SK-N-SH treated with all-trans-retinoic acid at 6 μM for 48 hours (cell line): ENCODE data around the gene PDE7B.

ENCODE experiments used
- ATAC-seq: fragments of 200-7000 bp; cut with Tn5 transposase; 3 replicates; pipeline ENCODE4 v1.9.1; 2020; ENCODE audit warnings: mild to moderate bottlenecking, moderate library complexity
- BACH2 ChIP-seq: fragments of 250-450 bp; sonication (Bioruptor Pico); IDR thresholded peaks from 2 replicates; pipeline ENCODE4 v1.9.0; 2021; ENCODE audit warnings: mild to moderate bottlenecking, borderline replicate concordance
- CSDC2 ChIP-seq: fragments of 250-450 bp; sonication (Bioruptor Pico); IDR thresholded peaks from 2 replicates; pipeline ENCODE4 v1.5.0; 2020; ENCODE audit warnings: mild to moderate bottlenecking, moderate library complexity
- CSRNP3 ChIP-seq: fragments of 250-450 bp; sonication (Bioruptor Pico); IDR thresholded peaks from 2 replicates; pipeline ENCODE4 v1.5.1; 2021; ENCODE audit warnings: mild to moderate bottlenecking, moderate library complexity
- ESRRG ChIP-seq: fragments of 250-450 bp; sonication (Bioruptor Pico); IDR thresholded peaks from 2 replicates; pipeline ENCODE4 v1.6.1; 2021; ENCODE audit warnings: mild to moderate bottlenecking
- GLIS3 ChIP-seq: fragments of 250-450 bp; sonication (Bioruptor Pico); IDR thresholded peaks from 2 replicates; pipeline ENCODE4 v1.5.0; 2020; ENCODE audit warnings: mild to moderate bottlenecking, moderate library complexity
- ISL1 ChIP-seq: fragments of 250-450 bp; sonication (Bioruptor Pico); IDR thresholded peaks from 2 replicates; pipeline ENCODE4 v2.1.2; 2022; ENCODE audit warnings: mild to moderate bottlenecking, moderate library complexity
- OSR1 ChIP-seq: fragments of 250-450 bp; sonication (Bioruptor Pico); IDR thresholded peaks from 2 replicates; pipeline ENCODE4 v1.8.0; 2022; ENCODE audit warnings: moderate library complexity, mild to moderate bottlenecking, inconsistent platforms
- PPARA ChIP-seq: fragments of 250-450 bp; sonication (Bioruptor Pico); IDR thresholded peaks from 2 replicates; pipeline ENCODE4 v1.5.0; 2020; ENCODE audit warnings: mild to moderate bottlenecking, borderline replicate concordance
- RARB ChIP-seq: fragments of 250-450 bp; sonication (Bioruptor Pico); IDR thresholded peaks from 2 replicates; pipeline ENCODE4 v1.8.0; 2021; ENCODE audit warnings: mild to moderate bottlenecking, moderate library complexity
- SNAI2 ChIP-seq: fragments of 250-450 bp; sonication (Bioruptor Pico); IDR thresholded peaks from 2 replicates; pipeline ENCODE4 v1.5.0; 2020; ENCODE audit warnings: mild to moderate bottlenecking, moderate library complexity
- TCF4 ChIP-seq: fragments of 250-450 bp; sonication (Bioruptor Pico); IDR thresholded peaks from 2 replicates; pipeline ENCODE4 v1.8.0; 2021; ENCODE audit warnings: mild to moderate bottlenecking, moderate library complexity, borderline replicate concordance
- TSHZ2 ChIP-seq: fragments of 250-450 bp; sonication (Bioruptor Pico); IDR thresholded peaks from 2 replicates; pipeline ENCODE4 v1.5.0; 2020; ENCODE audit warnings: mild to moderate bottlenecking, moderate library complexity
- ZC3H10 ChIP-seq: fragments of 250-450 bp; sonication (Bioruptor Pico); IDR thresholded peaks from 2 replicates; pipeline ENCODE4 v1.5.1; 2021; ENCODE audit warnings: mild to moderate bottlenecking, moderate library complexity
- ZFP3 ChIP-seq: fragments of 250-450 bp; sonication (Bioruptor Pico); IDR thresholded peaks from 2 replicates; pipeline ENCODE4 v1.5.0; 2020; ENCODE audit warnings: mild to moderate bottlenecking, moderate library complexity
- ZFP30 ChIP-seq: fragments of 450-650 bp; formaldehyde crosslinking; IDR thresholded peaks from 2 replicates; pipeline ENCODE4 v1.5.0; 2022; ENCODE audit warnings: mild to moderate bottlenecking, moderate library complexity
- ZNF565 ChIP-seq: fragments of 450-650 bp; formaldehyde crosslinking; conservative IDR thresholded peaks from 2 replicates; pipeline ENCODE4 v1.5.0; 2020; ENCODE audit warnings: low read depth, mild to moderate bottlenecking, moderate library complexity
- ZNF70 ChIP-seq: fragments of 450-650 bp; formaldehyde crosslinking; IDR thresholded peaks from 2 replicates; pipeline ENCODE4 v1.5.0; 2020; ENCODE audit warnings: mild to moderate bottlenecking, moderate library complexity
- ZNF8 ChIP-seq: fragments of 450-650 bp; formaldehyde crosslinking; IDR thresholded peaks from 2 replicates; pipeline ENCODE4 v1.5.0; 2020; ENCODE audit warnings: mild to moderate bottlenecking, moderate library complexity
- TF ChIP-seq, protein P1 (sequence below): fragments of 250-450 bp; sonication (Bioruptor Pico); IDR thresholded peaks from 2 replicates; pipeline ENCODE4 v1.5.1; 2020; ENCODE audit warnings: low read depth, mild to moderate bottlenecking, moderate library complexity
- TF ChIP-seq, protein P2 (sequence below): fragments of 250-450 bp; sonication (Bioruptor Pico); IDR thresholded peaks from 2 replicates; pipeline ENCODE4 v1.8.0; 2021; ENCODE audit warnings: low read depth, mild to moderate bottlenecking, moderate library complexity, borderline replicate concordance
- TF ChIP-seq, protein P3 (sequence below): fragments of 250-450 bp; sonication (Bioruptor Pico); IDR thresholded peaks from 2 replicates; pipeline ENCODE4 v1.8.0; 2020; ENCODE audit warnings: mild to moderate bottlenecking, moderate library complexity, borderline replicate concordance

Gene PDE7B

DNA sequence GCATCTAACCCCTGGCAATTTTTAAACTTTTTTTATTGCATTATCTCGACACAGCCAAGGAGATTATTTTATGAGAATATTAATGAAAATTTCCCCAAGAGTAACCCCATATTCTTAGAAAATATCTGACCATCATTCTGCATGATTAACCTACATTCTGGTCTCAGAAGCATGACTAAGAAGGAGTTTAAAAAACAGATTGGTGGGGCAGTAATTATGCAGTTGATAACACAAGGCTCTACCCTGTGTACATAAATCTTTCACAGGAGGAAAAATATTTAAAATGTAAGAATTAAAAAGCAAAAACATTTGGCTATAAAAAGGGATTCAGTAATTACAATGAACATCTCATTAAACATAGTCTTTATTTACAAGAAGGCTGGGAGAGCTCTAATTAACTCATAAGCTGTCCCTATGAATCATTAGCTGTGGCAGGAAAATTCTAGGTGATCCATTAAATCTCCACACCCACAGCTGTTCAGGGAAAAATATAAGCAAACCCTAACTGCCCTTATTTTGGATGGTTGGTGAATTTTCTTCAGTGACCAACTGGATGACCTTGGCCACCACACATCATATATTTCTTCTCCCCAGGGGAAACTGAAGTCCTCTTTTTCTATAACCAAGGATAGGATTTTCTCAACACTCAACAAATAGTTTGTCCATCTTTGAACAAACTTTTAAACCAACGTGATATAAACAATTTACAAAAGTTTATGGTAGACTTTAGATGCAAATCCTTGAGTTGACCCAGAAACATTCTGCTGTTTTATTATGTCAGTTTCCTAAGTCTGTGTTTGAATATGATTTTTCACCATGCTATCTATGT, 59.5 kb downstream of the PDE7B start:
- no peak for ATAC-seq
- TF ChIP-seq ZFP3 (CRISPR knock-in tag): no peak
- TF ChIP-seq ESRRG (CRISPR knock-in tag): no peak
- TF ChIP-seq ZNF8: no peak
- TF ChIP-seq CSRNP3: no peak
- no peak for TF ChIP-seq TCF4 (CRISPR knock-in tag)
- no peak for TF ChIP-seq ZFP30 (CRISPR knock-in tag)
- TF ChIP-seq CSDC2 (CRISPR knock-in tag): no peak
- no peak for TF ChIP-seq OSR1 (CRISPR knock-in tag)
- no peak for TF ChIP-seq TSHZ2 (CRISPR knock-in tag)
- no peak for TF ChIP-seq ZC3H10
- TF ChIP-seq BACH2 (CRISPR knock-in tag): no peak
- TF ChIP-seq PPARA (CRISPR knock-in tag): no peak
- TF ChIP-seq, protein P1, sequence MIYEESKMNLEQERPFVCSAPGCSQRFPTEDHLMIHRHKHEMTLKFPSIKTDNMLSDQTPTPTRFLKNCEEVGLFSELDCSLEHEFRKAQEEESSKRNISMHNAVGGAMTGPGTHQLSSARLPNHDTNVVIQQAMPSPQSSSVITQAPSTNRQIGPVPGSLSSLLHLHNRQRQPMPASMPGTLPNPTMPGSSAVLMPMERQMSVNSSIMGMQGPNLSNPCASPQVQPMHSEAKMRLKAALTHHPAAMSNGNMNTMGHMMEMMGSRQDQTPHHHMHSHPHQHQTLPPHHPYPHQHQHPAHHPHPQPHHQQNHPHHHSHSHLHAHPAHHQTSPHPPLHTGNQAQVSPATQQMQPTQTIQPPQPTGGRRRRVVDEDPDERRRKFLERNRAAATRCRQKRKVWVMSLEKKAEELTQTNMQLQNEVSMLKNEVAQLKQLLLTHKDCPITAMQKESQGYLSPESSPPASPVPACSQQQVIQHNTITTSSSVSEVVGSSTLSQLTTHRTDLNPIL: no peak
- TF ChIP-seq ZNF565: no peak
- no peak for TF ChIP-seq GLIS3 (CRISPR knock-in tag)
- TF ChIP-seq SNAI2 (CRISPR knock-in tag): no peak
- TF ChIP-seq, protein P2, sequence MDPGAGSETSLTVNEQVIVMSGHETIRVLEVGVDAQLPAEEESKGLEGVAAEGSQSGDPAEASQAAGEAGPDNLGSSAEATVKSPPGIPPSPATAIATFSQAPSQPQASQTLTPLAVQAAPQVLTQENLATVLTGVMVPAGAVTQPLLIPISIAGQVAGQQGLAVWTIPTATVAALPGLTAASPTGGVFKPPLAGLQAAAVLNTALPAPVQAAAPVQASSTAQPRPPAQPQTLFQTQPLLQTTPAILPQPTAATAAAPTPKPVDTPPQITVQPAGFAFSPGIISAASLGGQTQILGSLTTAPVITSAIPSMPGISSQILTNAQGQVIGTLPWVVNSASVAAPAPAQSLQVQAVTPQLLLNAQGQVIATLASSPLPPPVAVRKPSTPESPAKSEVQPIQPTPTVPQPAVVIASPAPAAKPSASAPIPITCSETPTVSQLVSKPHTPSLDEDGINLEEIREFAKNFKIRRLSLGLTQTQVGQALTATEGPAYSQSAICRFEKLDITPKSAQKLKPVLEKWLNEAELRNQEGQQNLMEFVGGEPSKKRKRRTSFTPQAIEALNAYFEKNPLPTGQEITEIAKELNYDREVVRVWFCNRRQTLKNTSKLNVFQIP (CRISPR knock-in tag): no peak

- TF ChIP-seq ZNF565 (no peak), OSR1 (CRISPR knock-in tag) (no peak), CSDC2 (CRISPR knock-in tag) (no peak), ISL1 (CRISPR knock-in tag) (no peak), ZNF70 (CRISPR knock-in tag) (no peak), ZC3H10 (no peak), GLIS3 (CRISPR knock-in tag) (no peak), ESRRG (CRISPR knock-in tag) (no peak), PPARA (CRISPR knock-in tag) (no peak), ZFP3 (CRISPR knock-in tag) (no peak), RARB (CRISPR knock-in tag) (no peak), CSRNP3 (no peak), TCF4 (CRISPR knock-in tag) (no peak)
- TF ChIP-seq, protein P3, sequence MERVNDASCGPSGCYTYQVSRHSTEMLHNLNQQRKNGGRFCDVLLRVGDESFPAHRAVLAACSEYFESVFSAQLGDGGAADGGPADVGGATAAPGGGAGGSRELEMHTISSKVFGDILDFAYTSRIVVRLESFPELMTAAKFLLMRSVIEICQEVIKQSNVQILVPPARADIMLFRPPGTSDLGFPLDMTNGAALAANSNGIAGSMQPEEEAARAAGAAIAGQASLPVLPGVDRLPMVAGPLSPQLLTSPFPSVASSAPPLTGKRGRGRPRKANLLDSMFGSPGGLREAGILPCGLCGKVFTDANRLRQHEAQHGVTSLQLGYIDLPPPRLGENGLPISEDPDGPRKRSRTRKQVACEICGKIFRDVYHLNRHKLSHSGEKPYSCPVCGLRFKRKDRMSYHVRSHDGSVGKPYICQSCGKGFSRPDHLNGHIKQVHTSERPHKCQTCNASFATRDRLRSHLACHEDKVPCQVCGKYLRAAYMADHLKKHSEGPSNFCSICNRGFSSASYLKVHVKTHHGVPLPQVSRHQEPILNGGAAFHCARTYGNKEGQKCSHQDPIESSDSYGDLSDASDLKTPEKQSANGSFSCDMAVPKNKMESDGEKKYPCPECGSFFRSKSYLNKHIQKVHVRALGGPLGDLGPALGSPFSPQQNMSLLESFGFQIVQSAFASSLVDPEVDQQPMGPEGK: no peak
- TF ChIP-seq, protein P1: no peak
- TF ChIP-seq, protein P2 (CRISPR knock-in tag): no peak
These were observed 62.3 kb downstream of the PDE7B start for GRCh38 chr6:135913785-135914184.

More at GRCh38 chr6:135913785-135914184, 62.3 kb downstream of the PDE7B start:
- ATAC-seq: no peak
